Endothelial cell of umbilical vein (primary cell): ENCODE data around the gene TMPRSS11E. TPM values are rescaled to one million over a fixed set of nuclear protein-coding genes. Genes with fewer than 3 reads are reported as not detected.
"Not testable (repeated sequence)": the region's sequence is repeated elsewhere in the genome, so short reads cannot be mapped to it uniquely, and the experiment has no call there.

Experiments used
- BruUV-seq: library from RNA; stranded (reverse); fragments of 400-500 nt; replicated peaks from 2 replicates; lab custom pipeline; 2021; lab: Mats Ljungman, UMichigan
- CTCF ChIA-PET: fragments of 300-600, 350-600 bp; sonication (Branson Sonifier 250); formaldehyde crosslinking; loops from one replicate; lab custom pipeline; 2021; ENCODE audit warnings: antibody characterized with exemption, inconsistent platforms; lab: Charles Lee
- POLR2A ChIA-PET: fragments of 300-600, 350-600 bp; sonication (Branson Sonifier 250); formaldehyde crosslinking; loops from one replicate; lab custom pipeline; 2021; ENCODE audit warnings: antibody characterized with exemption, inconsistent platforms; lab: Charles Lee
- DNase-seq: peaks from one replicate; pipeline ENCODE4 v3.0.0-alpha.2; 2011; ENCODE audit warnings: low read depth, low spot score
- FAIRE-seq: peaks from 2 replicates; lab custom pipeline; 2011; peaks lifted over from hg19 to GRCh38; lab: Jason Lieb, UNC
- H2AFZ ChIP-seq: 2 replicates; pipeline ENCODE4 v1.6.0; 2012; ENCODE audit warnings: low read depth, low read length, control low read depth, inconsistent platforms
- H3K27ac ChIP-seq: 2 replicates; pipeline ENCODE4 v1.5.1; 2011; ENCODE audit warnings: low read depth, mild to moderate bottlenecking, control low read depth, low read length, moderate library complexity; ENCODE audit not compliant: insufficient read depth
- H3K27me3 ChIP-seq, 2 experiments: 2 replicates each; pipeline versions ENCODE4 v1.6.0 to v1.6.1; 2011; ENCODE audit warnings: low read length in 2 of 2, mixed read lengths in 1 of 2; ENCODE audit not compliant: control insufficient read depth in 2 of 2, insufficient read depth in 2 of 2
- H3K36me3 ChIP-seq, 2 experiments: 2 replicates in 1 of 2; 3 replicates in 1 of 2; pipeline ENCODE4 v1.5.1; 2011; ENCODE audit warnings: low read length in 2 of 2, mild to moderate bottlenecking in 1 of 2, moderate library complexity in 1 of 2; ENCODE audit not compliant: control insufficient read depth in 2 of 2, insufficient read depth in 2 of 2; ENCODE audit errors: extremely low read depth in 1 of 2
- H3K4me1 ChIP-seq: 3 replicates; pipeline ENCODE4 v1.5.1; 2011; ENCODE audit warnings: mild to moderate bottlenecking, low read length; ENCODE audit not compliant: control insufficient read depth, insufficient read depth; ENCODE audit errors: extremely low read depth
- H3K4me2 ChIP-seq: 2 replicates; pipeline ENCODE4 v1.6.1; 2011; ENCODE audit warnings: low read length, control low read depth, mixed read lengths; ENCODE audit not compliant: insufficient read depth
- H3K4me3 ChIP-seq, 3 experiments: fragments of 200-600 bp in 1 of 3; sonication (generic), shearing (Covaris generic) in 1 of 3; replicated peaks in 1 of 3; 2 replicates each; pipeline ENCODE4 v1.5.1; 2011 to 2016; ENCODE audit warnings: control low read depth in 3 of 3, low read length in 3 of 3, mild to moderate bottlenecking in 2 of 3, inconsistent platforms in 1 of 3, low read depth in 1 of 3, moderate library complexity in 1 of 3; ENCODE audit not compliant: insufficient read depth in 1 of 3
- H3K79me2 ChIP-seq: 2 replicates; pipeline ENCODE4 v1.6.0; 2012; ENCODE audit warnings: low read length, inconsistent platforms; ENCODE audit not compliant: control insufficient read depth, insufficient read depth
- H3K9ac ChIP-seq: replicated peaks from 2 replicates; pipeline ENCODE3; 2011; ENCODE audit warnings: low read length, control low read depth; ENCODE audit not compliant: insufficient read depth; ENCODE audit errors: extremely low read depth
- H3K9me1 ChIP-seq: replicated peaks from 3 replicates; pipeline ENCODE4 v1.6.0; 2011; ENCODE audit warnings: mild to moderate bottlenecking, low read length; ENCODE audit not compliant: control insufficient read depth, insufficient read depth; ENCODE audit errors: extremely low read depth
- H3K9me3 ChIP-seq: replicated peaks from 2 replicates; pipeline ENCODE4 v1.5.1; 2012; ENCODE audit warnings: low read length, inconsistent platforms; ENCODE audit not compliant: control insufficient read depth, insufficient read depth
- H4K20me1 ChIP-seq: replicated peaks from 2 replicates; pipeline ENCODE3; 2011; ENCODE audit warnings: mild to moderate bottlenecking, low read length; ENCODE audit not compliant: control insufficient read depth, insufficient read depth; ENCODE audit errors: extremely low read depth
- EZH2 ChIP-seq: IDR thresholded peaks from 2 replicates; pipeline ENCODE4 v1.6.1; 2012; ENCODE audit warnings: borderline replicate concordance, low read depth, mild to moderate bottlenecking, moderate library complexity, low read length, inconsistent platforms; ENCODE audit not compliant: severe bottlenecking
- FOS ChIP-seq: IDR thresholded peaks from 2 replicates; pipeline ENCODE4 v1.6.1; 2011; ENCODE audit warnings: mild to moderate bottlenecking, low read length, moderate library complexity, borderline replicate concordance; ENCODE audit not compliant: insufficient read depth
- GATA2 ChIP-seq: IDR thresholded peaks from 2 replicates; pipeline ENCODE4 v1.7.0; 2011; ENCODE audit warnings: low read depth, mild to moderate bottlenecking, moderate library complexity, mixed read lengths, low read length; ENCODE audit not compliant: insufficient read length, insufficient read depth
- JUN ChIP-seq: IDR thresholded peaks from 2 replicates; pipeline ENCODE4 v1.6.1; 2011; ENCODE audit warnings: borderline replicate concordance, low read depth; ENCODE audit not compliant: insufficient read length, insufficient read depth
- MYC ChIP-seq: IDR thresholded peaks from one replicate; pipeline ENCODE4 v1.6.1; 2011; ENCODE audit warnings: mild to moderate bottlenecking, low read depth, low read length
- POLR2A ChIP-seq: IDR thresholded peaks from 2 replicates; pipeline ENCODE4 v1.6.1; 2012; ENCODE audit warnings: low read depth, mild to moderate bottlenecking, control low read depth, low read length
- POLR2AphosphoS5 ChIP-seq: IDR thresholded peaks from 2 replicates; pipeline ENCODE4 v1.6.1; 2012; ENCODE audit warnings: low read depth, mild to moderate bottlenecking, control low read depth, low read length, moderate library complexity; ENCODE audit not compliant: insufficient read depth
- dilution Hi-C: fragments of 300-500 bp; cut with MboI; formaldehyde crosslinking; loops from one replicate; pipeline ENCODE4 v1.15.0; 2019; ENCODE audit warnings: low sequenced_read_pairs; ENCODE audit not compliant: extremely low pct_ligation_motif_present
- intact Hi-C: fragments of 100-400 bp; cut with micrococcal nuclease; formaldehyde crosslinking; loops from one replicate; pipeline ENCODE4 v1.10.0; 2022
- polyA plus RNA-seq, 4 experiments: library from polyadenylated mRNA; depleted of rRNA in 3 of 4; stranded (reverse) in 3 of 4; unstranded in 1 of 4; fragments of >200 nt; gene quantifications; 2 replicates each; pipeline versions ENCODE4 v1.2.1 to v1.2.3, GENCODE V29; 2011 to 2012; ENCODE audit warnings: missing spikeins in 1 of 4
- total RNA-seq: library from RNA; stranded (reverse); gene quantifications from 2 replicates; pipeline ENCODE4 v1.2.3, GENCODE V29; 2021
- TF ChIP-seq, protein P1 (sequence below): IDR thresholded peaks from 2 replicates; pipeline ENCODE4 v1.6.1; 2011; ENCODE audit not compliant: insufficient read depth, insufficient read length
- TF ChIP-seq, protein P2 (sequence below), 2 donors: IDR thresholded peaks; 1 replicate in 1 of 2; 2 replicates in 1 of 2; pipeline ENCODE4 v1.5.1; 2011; ENCODE audit warnings: low read length in 2 of 2, mild to moderate bottlenecking in 2 of 2, moderate library complexity in 2 of 2, control low read depth in 1 of 2, inconsistent platforms in 1 of 2, low read depth in 1 of 2; ENCODE audit not compliant: insufficient read depth in 1 of 2; ENCODE audit errors: extremely low read depth in 1 of 2

TMPRSS11E gene
- total and polyA plus RNA-seq, 2 donors (not counting 3 experiments of a cell fraction or from before 2014, with no cell fraction given), result not detected

DNA sequence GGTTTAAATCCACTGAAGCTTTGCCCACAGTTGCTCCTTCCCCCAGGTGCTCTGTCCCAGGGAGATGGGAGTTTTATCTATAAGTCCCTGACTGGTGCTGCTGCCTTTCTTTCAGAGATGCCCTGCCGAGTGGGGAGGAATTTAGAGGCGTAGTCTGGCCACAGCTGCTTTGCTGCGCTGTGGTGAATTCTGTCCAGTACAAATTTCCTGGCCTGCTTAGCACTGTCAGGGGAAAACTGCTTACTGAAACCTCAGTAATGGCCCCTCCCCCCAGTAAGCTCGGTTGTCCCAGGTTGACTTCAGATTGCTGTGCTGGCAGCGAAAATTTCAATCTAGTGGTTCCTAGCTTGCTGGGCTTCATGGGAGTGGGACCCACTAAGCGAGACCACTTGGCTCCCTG is 88.7 kb downstream of the TMPRSS11E start:
- ChIA-PET POLR2A (no interaction called here), CTCF (no interaction called here)
- no peaks in the 10 kb centered on the region for H3K4me1 ChIP-seq
- H3K9me3 ChIP-seq, result no peaks in the 10 kb centered on the region
- H2AFZ ChIP-seq, result no peak overlapping the region
- H3K4me3 ChIP-seq, result no peak overlapping the region
- no peaks in the 10 kb centered on the region for H3K36me3 ChIP-seq
- intact Hi-C loops, result no loop called here
- DNase-seq (no peak), FAIRE-seq (no peak)
- no peaks in the 10 kb centered on the region for H4K20me1 ChIP-seq
- H3K27ac ChIP-seq, result no peak overlapping the region
- BruUV-seq, result no TSS peak
- no peaks in the 10 kb centered on the region for H3K27me3 ChIP-seq
- no peaks in the 10 kb centered on the region for H3K79me2 ChIP-seq
- H3K9me1 ChIP-seq, result no peaks in the 10 kb centered on the region
- no peak for TF ChIP-seq POLR2A
- no peak overlapping the region for H3K9ac ChIP-seq
- no peak overlapping the region for H3K4me2 ChIP-seq
- dilution Hi-C loops, result no loop called here

DNA sequence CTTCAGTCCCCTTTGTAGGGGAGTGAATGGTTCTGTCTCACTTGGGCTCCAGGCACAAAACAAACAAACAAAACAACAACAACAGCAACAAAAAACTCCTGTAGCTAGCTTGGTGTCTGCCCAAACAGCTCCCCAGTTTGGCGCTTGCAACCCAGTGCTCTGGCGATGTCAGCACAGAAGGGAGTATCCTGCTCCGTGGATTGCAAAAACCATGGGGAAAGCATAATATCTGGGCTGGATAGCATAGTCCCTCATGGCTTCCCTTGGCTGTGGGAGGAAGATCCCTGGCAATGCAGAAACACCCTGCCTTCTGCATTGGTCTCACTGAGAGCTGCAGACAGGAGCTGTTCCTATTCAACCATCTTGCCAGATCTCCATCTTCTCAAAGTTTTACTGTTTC is 89.1 kb downstream of the TMPRSS11E start:
- CTCF ChIA-PET, result no interaction called here
- FAIRE-seq (no peak), DNase-seq (no peak)
- Histone ChIP-seq H4K20me1 (no peaks in the 10 kb centered on the region), H3K27me3 (no peaks in the 10 kb centered on the region), H3K27ac (no peak overlapping the region), H3K4me3 (no peak overlapping the region), H3K79me2 (no peaks in the 10 kb centered on the region), H3K9me3 (no peaks in the 10 kb centered on the region), H3K9ac (no peak overlapping the region), H3K4me1 (no peaks in the 10 kb centered on the region), H3K36me3 (no peaks in the 10 kb centered on the region), H2AFZ (no peak overlapping the region), H3K4me2 (no peak overlapping the region), H3K9me1 (no peaks in the 10 kb centered on the region)
- no TSS peak for BruUV-seq
- intact Hi-C loops, result no loop called here
- dilution Hi-C loops, result no loop called here
- POLR2A ChIA-PET, result no interaction called here
- TF ChIP-seq POLR2A (no peak), EZH2 (no peak), FOS (no peak), POLR2AphosphoS5 (no peak), MYC (no peak), JUN (no peak), GATA2 (no peak)
- TF ChIP-seq, protein P1, sequence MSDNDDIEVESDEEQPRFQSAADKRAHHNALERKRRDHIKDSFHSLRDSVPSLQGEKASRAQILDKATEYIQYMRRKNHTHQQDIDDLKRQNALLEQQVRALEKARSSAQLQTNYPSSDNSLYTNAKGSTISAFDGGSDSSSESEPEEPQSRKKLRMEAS, result no peak
- TF ChIP-seq, protein P2, sequence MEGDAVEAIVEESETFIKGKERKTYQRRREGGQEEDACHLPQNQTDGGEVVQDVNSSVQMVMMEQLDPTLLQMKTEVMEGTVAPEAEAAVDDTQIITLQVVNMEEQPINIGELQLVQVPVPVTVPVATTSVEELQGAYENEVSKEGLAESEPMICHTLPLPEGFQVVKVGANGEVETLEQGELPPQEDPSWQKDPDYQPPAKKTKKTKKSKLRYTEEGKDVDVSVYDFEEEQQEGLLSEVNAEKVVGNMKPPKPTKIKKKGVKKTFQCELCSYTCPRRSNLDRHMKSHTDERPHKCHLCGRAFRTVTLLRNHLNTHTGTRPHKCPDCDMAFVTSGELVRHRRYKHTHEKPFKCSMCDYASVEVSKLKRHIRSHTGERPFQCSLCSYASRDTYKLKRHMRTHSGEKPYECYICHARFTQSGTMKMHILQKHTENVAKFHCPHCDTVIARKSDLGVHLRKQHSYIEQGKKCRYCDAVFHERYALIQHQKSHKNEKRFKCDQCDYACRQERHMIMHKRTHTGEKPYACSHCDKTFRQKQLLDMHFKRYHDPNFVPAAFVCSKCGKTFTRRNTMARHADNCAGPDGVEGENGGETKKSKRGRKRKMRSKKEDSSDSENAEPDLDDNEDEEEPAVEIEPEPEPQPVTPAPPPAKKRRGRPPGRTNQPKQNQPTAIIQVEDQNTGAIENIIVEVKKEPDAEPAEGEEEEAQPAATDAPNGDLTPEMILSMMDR (IDR thresholded peaks at IDR 0.05; ENCODE audit: extremely low read depth in 1 of 2, insufficient read depth in 1 of 2, low read depth in 1 of 2, low read length in 2 of 2), result no peak

DNA sequence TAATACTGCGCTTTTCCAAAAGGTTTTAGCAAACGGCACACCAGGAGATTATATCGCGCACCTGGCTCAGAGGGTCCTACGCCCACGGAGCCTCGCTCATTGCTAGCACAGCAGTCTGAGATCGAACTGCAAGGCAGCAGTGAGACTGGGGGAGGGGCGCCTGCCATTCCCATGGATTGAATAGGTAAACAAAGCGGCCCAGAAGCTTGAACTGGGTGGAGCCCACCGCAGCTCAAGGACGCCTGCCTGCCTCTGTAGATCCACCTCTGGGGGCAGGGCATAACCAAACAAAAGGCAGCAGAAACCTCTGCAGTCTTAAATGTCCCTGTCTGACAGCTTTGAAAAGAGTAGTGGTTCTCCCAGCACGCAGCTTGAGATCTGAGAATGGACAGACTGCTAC is 95.5 kb downstream of the TMPRSS11E start:
- FAIRE-seq, H4K20me1 ChIP-seq, POLR2A ChIA-PET, H3K4me2 ChIP-seq, H3K27me3 ChIP-seq, H3K4me3 ChIP-seq, H3K36me3 ChIP-seq, intact Hi-C loops, H3K9me3 ChIP-seq, BruUV-seq, DNase-seq, H3K4me1 ChIP-seq, dilution Hi-C loops, H3K9me1 ChIP-seq, H2AFZ ChIP-seq, CTCF ChIA-PET, H3K27ac ChIP-seq, H3K9ac ChIP-seq, H3K79me2 ChIP-seq: not testable (repeated sequence)
